Parathyroid adenoma (tissue), 2 donors: ENCODE results near the gene CXCL12.

Experiments
- H2AFZ ChIP-seq: fragments of 300-600 bp; sonication (generic); one replicate; pipeline ENCODE4 v1.7.0; 2017; ENCODE audit warnings: antibody characterized with exemption, mild to moderate bottlenecking
- H3K27ac ChIP-seq: fragments of 300-600 bp; sonication (generic); one replicate; pipeline ENCODE4 v1.7.0; 2017
- H3K27me3 ChIP-seq: fragments of 300-600 bp; sonication (generic); one replicate; pipeline ENCODE4 v1.7.0; 2017; ENCODE audit warnings: low read length; ENCODE audit not compliant: control insufficient read depth, insufficient read depth
- H3K36me3 ChIP-seq: fragments of 300-600 bp; sonication (generic); one replicate; pipeline ENCODE4 v1.7.0; 2017; ENCODE audit warnings: low read length; ENCODE audit not compliant: control insufficient read depth, insufficient read depth
- H3K4me1 ChIP-seq: fragments of 300-600 bp; sonication (generic); one replicate; pipeline ENCODE4 v1.7.0; 2017; ENCODE audit warnings: control low read depth
- H3K4me2 ChIP-seq: fragments of 300-600 bp; sonication (generic); one replicate; pipeline ENCODE4 v1.7.0; 2017; ENCODE audit warnings: low read length
- H3K4me3 ChIP-seq: fragments of 300-600 bp; sonication (generic); one replicate; pipeline ENCODE4 v1.7.0; 2017; ENCODE audit warnings: low read depth, low read length
- H3K79me2 ChIP-seq: fragments of 300-600 bp; sonication (generic); one replicate; pipeline ENCODE4 v1.7.0; 2017; ENCODE audit warnings: control low read depth
- H3K9ac ChIP-seq: fragments of 300-600 bp; sonication (generic); one replicate; pipeline ENCODE4 v1.7.0; 2017; ENCODE audit warnings: mild to moderate bottlenecking
- H3K9me3 ChIP-seq: fragments of 300-600 bp; sonication (generic); one replicate; pipeline ENCODE4 v1.7.0; 2017; ENCODE audit warnings: low read length; ENCODE audit not compliant: control insufficient read depth
- TF ChIP-seq, protein P1 (sequence below): fragments of 300-600 bp; sonication (generic); IDR thresholded peaks from one replicate; pipeline ENCODE4 v1.7.0; 2017; ENCODE audit warnings: antibody characterized with exemption, mild to moderate bottlenecking
- donor health status: primary hyperparathyroidism.

CXCL12 gene

DNA sequence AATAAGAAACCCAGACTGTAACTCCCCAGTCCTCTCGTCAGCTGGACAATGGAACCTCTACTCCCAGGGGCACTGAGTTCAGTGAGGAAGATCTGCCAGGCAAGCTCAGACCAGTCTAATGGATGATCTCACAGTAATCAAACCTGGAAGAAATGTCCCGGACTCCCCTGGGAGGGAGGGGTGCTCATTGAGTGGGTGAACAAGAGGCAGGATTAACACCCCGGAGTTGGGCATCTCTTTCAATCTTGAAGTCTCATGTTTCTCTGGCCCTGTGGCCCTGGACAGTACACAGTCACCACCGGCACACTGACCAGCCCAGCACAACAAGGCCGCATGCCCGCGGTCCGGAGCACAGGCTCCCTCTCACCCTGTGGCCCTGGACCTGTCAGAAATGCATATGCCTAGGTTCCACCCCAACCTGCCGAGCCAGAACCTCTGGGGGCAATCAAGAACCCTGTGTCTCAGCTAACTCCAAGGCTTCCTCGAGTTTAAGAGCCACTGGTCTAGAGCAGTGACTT lies 27.8 kb downstream of the CXCL12 start:
- no peak overlapping the region for H3K4me2 ChIP-seq
- H3K9me3 ChIP-seq: no peaks in the 10 kb centered on the region
- H2AFZ ChIP-seq: no peak overlapping the region
- H3K4me3 ChIP-seq: no peak overlapping the region
- H3K27ac ChIP-seq: no peak overlapping the region
- H3K36me3 ChIP-seq: no peaks in the 10 kb centered on the region
- H3K27me3 ChIP-seq: no peaks in the 10 kb centered on the region
- no peaks in the 10 kb centered on the region for H3K79me2 ChIP-seq
- TF ChIP-seq, protein P1, sequence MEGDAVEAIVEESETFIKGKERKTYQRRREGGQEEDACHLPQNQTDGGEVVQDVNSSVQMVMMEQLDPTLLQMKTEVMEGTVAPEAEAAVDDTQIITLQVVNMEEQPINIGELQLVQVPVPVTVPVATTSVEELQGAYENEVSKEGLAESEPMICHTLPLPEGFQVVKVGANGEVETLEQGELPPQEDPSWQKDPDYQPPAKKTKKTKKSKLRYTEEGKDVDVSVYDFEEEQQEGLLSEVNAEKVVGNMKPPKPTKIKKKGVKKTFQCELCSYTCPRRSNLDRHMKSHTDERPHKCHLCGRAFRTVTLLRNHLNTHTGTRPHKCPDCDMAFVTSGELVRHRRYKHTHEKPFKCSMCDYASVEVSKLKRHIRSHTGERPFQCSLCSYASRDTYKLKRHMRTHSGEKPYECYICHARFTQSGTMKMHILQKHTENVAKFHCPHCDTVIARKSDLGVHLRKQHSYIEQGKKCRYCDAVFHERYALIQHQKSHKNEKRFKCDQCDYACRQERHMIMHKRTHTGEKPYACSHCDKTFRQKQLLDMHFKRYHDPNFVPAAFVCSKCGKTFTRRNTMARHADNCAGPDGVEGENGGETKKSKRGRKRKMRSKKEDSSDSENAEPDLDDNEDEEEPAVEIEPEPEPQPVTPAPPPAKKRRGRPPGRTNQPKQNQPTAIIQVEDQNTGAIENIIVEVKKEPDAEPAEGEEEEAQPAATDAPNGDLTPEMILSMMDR: no peak
- H3K9ac ChIP-seq: no peak overlapping the region
- H3K4me1 ChIP-seq: peaks cover 32% of the 10 kb centered on the region

DNA sequence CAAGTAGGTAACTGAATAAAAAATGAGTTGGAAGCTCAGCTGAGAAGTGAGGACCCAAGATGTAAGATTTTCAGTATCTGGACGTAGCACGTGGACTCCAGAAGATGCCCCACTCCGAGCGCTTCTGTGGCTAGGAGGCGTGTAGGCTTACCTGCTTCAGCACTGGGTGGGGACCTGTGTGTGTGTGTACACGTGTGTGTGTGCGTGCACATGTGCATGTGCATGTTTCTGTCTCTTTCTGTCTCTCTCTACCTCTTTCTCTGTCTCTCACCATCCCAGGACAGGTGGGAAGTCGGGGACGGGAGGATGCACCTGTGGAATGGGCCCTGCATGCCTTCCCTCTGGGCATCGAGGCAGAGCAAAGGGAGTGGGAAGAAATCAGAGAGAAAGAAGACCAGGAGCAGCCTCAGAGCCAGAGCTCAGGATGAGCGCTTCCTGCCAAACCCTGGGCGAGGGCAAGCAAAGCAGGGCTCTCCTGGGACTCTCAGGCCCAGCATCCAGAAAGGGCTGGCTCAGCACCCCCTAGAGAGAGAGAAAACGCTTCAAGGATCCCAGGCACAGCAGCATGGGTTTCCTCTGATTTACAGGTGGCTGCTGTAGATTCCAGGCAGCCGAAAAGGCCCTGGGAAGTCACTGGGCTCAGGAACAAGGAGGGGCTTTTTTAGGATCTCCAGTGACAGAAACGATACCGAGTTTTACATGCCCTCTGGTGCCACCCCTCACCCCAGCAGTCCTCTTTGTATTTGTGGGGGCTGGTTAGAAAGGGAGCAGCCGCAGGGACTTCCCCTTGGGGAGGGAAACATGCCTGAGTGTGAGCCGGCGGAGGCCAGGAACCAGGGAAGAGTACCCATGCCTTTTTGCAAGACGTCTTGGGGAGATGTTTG lies 28.5 kb downstream of the CXCL12 start:
- Histone ChIP-seq H3K36me3 (no peaks in the 10 kb centered on the region), H3K4me3 (no peak overlapping the region), H3K9me3 (no peaks in the 10 kb centered on the region), H3K4me2 (no peak overlapping the region), H3K27ac (no peak overlapping the region), H3K4me1 (peaks cover 38% of the 10 kb centered on the region), H3K9ac (no peak overlapping the region), H2AFZ (no peak overlapping the region), H3K27me3 (no peaks in the 10 kb centered on the region), H3K79me2 (no peaks in the 10 kb centered on the region)
- TF ChIP-seq, protein P1: no peak

DNA sequence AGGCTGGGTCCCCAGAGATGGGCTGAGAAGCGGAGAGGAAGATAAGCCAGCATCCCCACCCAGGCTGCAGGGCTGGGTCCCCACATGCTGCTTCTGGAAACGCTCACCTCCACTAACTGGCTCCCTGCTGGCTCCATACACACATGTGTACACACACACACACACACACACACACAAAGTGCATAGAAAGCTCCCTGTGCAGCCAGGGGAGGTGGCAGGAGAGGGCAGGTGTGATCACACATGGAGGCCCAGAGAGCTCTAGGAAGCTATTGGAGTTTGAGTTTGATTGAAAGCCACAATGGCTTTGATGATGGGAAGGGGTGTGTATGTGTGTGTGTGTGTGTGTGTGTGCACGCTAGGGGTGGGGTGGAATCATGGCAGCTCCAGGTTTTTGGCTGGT lies 29.3 kb downstream of the CXCL12 start:
- no peak overlapping the region for H2AFZ ChIP-seq
- H3K4me1 ChIP-seq: peaks cover 38% of the 10 kb centered on the region
- H3K27me3 ChIP-seq: no peaks in the 10 kb centered on the region
- no peak overlapping the region for H3K4me3 ChIP-seq
- no peak overlapping the region for H3K9ac ChIP-seq
- H3K36me3 ChIP-seq: no peaks in the 10 kb centered on the region
- TF ChIP-seq, protein P1: no peak
- H3K79me2 ChIP-seq: no peaks in the 10 kb centered on the region
- H3K4me2 ChIP-seq: no peak overlapping the region
- no peaks in the 10 kb centered on the region for H3K9me3 ChIP-seq
- H3K27ac ChIP-seq: no peak overlapping the region

DNA sequence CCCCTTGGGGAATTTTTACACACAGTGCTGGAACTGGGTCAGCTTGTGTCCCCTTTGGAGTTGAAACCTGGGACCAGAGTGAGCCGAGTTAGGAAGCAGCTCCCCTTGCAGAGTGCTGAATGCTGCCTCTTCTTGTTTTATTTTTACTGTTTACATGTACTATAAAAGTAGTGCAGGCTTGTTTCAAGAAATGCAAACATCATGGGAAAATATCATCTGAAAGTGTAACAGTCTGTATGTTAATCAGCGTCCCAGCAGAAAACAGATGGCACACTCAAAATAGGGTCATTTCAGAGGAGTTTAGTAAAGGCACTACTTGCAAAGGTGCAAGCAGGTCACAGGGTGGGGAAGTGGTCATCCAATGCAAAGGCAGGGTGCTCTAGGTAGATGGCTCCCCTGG lies 30.1 kb downstream of the CXCL12 start:
- H3K4me1 ChIP-seq: peaks cover 38% of the 10 kb centered on the region
- TF ChIP-seq, protein P1: no peak
- no peak overlapping the region for H3K27ac ChIP-seq
- no peaks in the 10 kb centered on the region for H3K9me3 ChIP-seq
- H3K9ac ChIP-seq: no peak overlapping the region
- no peaks in the 10 kb centered on the region for H3K27me3 ChIP-seq
- no peak overlapping the region for H3K4me2 ChIP-seq
- no peak overlapping the region for H2AFZ ChIP-seq
- H3K79me2 ChIP-seq: no peaks in the 10 kb centered on the region
- no peak overlapping the region for H3K4me3 ChIP-seq
- H3K36me3 ChIP-seq: no peaks in the 10 kb centered on the region

DNA sequence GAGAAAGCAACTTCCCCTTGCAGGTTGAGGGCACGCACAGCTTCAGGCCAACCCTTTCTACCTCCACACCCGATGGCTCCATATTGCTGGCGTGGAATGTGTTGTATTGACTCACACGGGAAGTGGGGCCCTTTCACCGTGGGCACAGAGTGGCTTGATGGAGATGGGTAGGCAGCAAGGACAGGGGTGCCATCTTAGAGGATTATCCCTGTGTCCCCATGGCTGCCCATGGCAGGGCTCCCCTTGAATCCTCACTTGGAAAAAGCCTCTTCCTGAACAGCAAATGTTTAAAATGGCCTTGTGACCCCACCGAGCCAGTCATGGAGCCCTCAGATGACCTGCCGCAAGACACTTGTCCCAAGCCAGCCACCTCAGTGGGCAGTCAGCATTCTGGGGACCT lies 31.2 kb downstream of the CXCL12 start:
- no peaks in the 10 kb centered on the region for H3K27me3 ChIP-seq
- H3K9ac ChIP-seq: no peak overlapping the region

More for the DNA sequence above, 31.2 kb downstream of the CXCL12 start:
- H3K4me3 ChIP-seq: no peak overlapping the region
- H3K27ac ChIP-seq: no peak overlapping the region
- no peaks in the 10 kb centered on the region for H3K79me2 ChIP-seq
- peaks cover 38% of the 10 kb centered on the region for H3K4me1 ChIP-seq
- H3K9me3 ChIP-seq: no peaks in the 10 kb centered on the region
- no peak overlapping the region for H2AFZ ChIP-seq
- TF ChIP-seq, protein P1: no peak
- H3K36me3 ChIP-seq: no peaks in the 10 kb centered on the region
- H3K4me2 ChIP-seq: no peak overlapping the region
